ENCODE results near the gene SERPINA10.

GRCh38 chr14:94290197-94290596 is 2.9 kb downstream of the SERPINA10 start:
- TF ChIP-seq CTCF (IDR thresholded peaks at IDR 0.05 in 4 of 5, conservative IDR thresholded peaks at IDR 0.05 in 1 of 5) (no peak), POLR2A (IDR thresholded peaks at IDR 0.05) (no peak)
